NCI-H748 (cell line): Measurements from ENCODE around the gene NFIX.

Experiments used
- DNase-seq: peaks from one replicate; lab custom pipeline; 2025; ENCODE audit not compliant: unreplicated experiment; lab: John Stamatoyannopoulos, UW

Gene NFIX

DNA sequence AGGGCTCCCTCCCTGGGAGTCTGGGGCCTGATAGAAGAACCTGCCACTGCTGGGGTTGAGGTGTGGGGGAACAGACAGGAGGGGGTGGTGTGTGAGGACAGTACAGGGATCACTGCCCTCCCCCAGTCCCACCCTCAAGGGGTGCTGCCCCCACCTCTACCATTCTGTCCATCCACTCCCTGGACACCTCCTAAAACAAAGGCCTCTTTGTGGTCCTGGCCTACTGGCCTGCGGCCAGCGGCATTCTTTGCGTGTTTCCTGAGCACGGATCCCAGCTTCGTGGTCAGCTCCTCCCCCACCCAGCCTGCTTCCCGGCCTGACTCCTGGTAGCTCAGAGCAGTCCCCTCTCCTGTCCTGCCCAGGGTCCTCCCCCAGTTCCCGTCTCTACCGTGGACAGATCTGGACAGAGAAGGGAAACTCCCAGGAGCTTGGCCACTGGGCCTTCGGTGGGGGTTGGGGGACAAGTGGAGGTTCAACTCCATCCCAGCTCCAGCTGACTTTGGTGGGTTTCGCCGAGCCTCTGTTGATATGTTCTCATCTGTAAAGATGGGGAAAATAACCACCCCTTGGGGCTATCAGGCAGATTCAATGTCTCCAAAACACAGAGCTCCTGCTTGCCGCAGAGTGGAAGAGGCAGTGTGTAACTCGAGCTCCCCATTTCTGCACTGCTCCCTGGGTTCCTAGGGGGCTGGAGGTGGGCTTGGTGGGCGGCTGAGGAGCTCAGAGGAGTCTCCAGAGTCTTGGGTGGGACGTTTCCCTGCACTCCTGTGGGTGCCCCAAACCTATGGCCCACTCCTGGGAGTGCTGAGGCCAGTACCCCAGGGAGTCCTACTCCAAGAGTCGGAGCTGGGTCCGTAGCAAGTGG lies 58.7 kb downstream of the NFIX start:
- DNase-seq: no peak

DNA sequence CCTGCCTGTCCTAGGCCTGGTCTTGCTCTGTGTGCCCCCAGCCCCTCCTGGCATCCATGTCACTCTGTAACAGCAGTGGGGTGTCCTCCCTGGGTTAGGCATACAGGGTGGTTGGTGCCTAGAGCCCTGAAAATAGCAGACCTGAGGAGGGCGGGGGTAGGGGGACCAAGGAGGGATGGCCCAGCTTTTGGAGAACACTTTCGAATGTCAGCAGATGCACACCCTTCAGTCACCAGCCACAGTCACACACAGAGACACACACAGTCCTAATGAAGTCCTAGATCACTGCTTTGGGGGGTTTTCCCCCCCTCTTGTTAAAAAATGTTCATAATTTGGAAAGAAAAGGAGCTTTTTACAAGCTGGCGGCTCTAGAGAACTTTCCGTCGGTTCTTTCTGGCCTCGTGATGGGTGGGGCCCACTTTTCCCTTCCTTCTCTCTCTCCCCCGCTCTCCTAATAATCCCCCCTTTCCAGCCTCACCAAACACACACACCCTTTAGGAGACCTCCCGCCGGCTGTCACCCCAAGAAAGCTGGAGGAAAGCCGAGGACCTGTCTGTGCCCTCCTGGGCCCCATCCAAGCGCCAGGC lies 59.4 kb downstream of the NFIX start:
- DNase-seq: no peak

DNA sequence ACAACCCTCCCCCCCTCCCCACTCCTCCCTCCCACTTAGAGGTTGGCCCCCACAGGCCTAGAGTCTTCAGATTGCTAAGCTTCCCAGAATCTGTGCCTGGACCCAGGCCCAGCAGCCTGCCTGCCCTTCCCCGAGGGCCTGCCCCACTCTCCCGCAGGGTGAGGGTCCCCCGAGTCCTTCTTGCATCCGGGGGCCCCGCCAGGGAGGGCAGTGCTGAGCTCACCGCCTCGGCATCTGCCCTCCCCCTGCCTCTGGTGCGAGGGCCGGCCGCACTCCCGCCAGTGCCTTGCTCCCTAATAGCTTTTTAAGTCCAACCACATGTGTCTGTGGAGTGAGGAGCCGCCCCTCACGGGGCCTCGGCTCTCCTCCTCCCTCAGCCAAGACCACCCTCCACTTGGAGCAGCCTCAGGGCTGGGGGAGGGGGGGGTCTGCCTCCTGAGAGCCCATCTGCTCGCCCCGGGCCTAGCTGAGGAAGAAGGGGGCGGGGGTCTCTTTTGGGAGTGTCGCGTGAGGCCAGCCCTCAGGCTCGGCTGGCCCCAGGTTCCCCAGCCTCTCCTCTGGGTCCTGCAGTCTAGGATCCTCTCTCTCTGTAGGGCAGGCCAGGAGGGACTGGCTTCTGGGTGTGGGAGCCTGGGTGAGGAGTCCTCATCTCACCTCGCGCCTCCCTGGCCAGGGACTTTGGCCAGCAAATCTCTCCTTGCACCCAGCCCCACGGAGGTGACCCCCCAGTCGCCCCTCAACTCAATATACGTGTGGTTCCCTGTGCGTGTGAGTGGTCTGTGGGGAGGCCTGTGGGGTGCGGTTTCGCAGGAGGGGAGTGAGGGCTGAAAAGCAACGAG lies 60.2 kb downstream of the NFIX start:
- no peak for DNase-seq

DNA sequence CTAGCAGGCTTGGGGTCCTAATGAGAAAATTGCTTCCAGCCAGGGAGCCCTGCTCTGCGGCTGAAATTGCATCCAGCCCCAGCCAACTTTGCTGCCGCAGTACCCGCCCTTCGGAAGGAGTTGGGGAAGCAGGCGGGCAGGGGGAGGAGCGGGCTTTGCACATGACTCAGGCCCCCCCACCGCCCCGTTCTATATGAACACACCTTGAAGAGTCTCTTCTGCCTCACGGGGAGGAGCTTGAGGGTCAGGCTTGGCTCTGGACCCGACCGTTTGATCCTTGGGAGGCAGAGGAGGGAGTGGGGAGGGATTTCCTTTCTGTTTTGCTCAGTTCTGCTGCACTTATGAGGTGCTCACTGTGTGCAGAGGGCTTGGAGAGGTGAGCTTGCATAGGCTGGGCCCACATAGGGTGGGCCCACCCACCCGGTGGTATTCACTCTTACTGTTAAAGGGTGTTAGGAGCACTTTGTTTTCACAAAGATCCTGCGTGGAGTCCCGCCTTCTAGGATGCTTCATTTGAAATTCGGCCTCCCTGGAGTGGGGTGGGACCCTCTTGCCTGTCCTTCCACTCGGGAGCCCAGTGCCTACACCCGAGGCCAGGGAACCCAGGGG lies 60.9 kb downstream of the NFIX start:
- no peak for DNase-seq

DNA sequence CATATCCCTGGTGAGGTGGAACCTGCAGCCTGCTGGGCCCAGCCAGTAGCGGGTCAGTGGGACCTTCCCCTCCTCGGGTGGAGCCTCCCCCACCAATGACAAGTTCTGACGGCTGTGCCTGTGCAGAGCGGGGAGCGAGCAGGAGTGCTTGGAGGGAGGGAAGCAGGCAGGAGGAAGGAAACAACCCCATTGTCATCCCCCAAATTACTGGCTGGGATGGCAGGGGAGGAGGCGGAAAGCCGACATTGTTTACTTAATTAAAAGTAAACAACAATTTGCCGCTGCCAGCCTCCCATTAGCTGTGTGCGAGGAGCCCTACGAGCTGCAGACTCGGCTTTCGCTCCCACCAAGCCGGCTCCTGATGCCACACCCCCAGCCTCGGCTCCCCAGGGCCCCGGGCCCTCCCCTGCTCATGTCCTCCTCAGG lies 61.9 kb downstream of the NFIX start:
- peak; percentile 91 for DNase-seq

DNA sequence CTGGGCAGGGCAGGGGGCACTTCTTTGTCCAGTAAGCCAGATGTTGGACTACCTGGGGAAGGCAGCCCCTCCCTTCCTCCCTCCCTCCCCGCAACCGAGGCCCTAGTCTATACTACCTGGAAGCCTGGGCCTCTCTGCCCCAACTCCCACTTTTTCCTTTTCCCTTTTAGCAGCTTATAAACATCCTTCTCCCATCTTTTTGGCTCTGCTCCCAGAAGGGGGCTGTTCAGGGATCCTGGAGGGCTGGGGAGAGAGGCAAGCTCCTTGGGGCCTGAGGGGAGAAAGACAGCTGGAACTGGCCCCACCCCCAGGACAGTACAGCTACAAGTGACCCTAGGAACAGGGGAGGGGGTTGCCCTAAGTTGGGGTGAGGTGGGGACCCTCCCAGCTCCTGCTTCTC lies 62.5 kb downstream of the NFIX start:
- no peak for DNase-seq

DNA sequence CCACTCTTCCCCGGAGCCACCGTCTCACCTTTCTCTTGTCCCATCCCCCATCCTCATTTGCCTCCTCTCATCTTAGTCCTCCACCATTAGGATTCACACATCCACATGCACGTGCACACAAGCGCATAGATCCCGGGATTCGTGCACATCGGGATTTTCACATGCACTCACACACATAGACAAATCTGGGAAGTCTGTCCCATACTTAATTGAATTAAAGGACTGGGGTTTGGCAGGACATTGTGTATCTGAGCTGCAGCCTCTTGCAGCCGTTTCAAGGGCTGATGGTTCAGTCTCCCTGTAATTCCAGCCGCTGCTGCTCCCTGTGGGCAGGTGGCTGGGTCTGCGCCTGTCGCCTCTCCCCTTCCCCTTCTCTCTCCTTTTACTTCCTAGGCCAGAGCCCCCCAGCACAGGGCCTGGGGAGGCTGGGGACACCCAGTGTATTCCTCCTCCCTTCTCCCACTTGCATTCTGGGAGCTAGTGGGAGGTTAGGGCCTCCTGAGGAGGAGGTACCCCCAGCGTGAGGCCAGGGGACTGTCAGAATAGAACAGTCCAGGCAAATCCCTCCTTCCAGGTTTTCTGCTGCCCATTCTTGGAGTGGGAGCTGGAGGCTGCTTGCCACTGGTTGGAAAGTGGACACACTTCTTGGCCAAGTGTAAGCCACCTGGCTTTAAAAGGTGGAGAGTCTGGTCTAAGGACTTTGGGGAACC lies 63.8 kb downstream of the NFIX start:
- DNase-seq: no peak

DNA sequence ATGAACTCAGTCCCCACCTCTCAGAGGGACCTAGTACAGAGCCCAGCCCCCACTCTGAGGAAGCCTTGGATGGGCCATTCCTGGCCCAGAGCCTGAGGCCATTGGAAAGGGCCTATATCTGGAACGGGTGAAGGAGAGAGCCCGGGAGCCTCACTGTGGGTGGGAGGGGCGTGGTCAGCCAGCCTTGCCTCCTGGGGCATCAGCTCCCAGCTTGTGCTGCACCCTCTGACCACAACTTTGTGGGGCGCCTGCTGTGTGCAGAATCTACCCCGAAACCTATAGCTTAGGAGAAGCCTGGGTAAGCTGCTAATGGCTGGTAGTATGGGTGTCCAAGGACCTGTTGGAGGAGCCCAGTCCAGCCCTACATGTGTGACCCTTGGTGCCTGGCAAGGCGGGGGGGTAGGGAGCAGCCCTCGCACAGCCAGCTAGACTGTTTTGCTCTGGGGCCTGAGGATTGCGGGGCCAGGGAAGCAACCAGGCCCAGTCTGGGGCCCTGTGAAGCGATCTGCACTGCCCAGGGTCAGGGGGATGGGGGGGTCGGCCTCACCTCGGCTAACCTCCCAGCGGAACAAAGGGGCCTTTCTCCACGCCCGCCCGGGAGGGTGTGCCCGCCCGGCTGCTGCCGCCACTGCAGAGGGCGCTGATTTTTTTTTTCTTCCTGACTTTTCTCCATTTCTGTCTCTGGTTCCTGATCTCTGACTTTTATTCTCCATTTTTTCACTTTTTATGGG lies 65.1 kb downstream of the NFIX start:
- DNase-seq: peak; percentile 44

DNA sequence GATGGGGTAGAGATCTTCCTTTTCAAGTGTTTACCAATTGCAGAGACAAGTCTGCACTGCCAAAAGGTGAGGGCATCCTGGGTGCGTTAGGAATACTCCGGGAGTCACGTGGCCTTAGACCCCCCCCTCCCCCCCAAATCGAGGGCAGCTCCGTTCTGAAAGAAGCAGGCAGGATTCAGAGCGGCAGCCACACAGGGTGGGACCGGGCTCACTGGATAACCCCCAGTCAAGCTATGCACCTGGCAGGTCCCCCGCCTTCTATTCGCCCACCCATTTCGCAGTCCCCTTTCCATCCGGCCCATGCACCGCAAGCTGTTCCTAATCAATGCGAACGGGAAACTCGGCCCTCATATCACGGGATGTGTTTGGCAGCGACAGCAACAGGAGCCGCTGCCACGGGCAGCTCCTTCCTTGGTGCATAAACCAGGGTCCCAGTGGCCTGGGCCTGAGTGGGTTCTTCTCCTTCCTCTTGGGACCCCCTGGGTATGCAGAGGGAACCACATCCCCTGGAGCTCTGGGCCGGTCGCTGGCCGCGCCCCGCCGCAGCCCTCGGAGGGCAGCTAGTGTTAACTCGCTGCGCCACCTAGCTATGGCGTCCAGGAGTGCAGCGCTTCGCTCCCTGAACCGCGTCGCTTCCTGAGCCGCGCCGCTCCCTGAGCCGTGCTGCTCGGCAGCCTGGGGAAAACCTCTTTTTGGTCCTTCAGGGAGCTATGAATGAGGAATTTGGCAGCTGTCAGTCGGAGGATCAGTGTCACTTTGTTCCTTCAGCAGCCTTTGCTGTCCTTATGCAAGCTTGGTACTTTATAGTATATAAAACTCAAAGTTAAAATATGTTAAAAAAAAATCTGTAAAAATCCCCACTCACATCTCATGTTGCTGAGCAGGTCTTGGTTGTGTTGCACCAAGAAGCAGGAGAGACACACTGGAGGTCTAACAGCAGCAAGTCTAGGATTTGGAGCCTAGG lies 66.0 kb downstream of the NFIX start:
- peak; percentile 78 for DNase-seq

DNA sequence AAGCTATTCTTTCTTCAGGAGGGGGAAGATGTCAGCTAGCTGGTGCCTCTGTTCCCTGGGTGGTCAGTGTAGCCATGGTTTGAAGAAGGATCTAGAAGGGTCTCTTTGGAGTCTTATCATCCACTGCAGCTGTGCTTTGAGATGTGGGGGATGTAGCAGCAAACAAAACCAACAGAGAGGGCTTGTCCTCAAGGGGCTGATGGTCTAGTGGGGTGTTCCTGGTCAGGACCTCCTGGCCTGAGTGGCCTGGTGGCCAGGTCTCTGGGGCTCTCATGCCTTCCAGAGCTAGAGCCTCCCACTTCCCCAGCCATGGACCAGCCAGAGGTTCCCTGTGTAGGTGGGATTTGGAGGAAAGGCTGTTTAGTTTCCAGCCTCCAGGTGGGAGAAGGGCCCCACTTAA lies 67.0 kb downstream of the NFIX start:
- DNase-seq: no peak

DNA sequence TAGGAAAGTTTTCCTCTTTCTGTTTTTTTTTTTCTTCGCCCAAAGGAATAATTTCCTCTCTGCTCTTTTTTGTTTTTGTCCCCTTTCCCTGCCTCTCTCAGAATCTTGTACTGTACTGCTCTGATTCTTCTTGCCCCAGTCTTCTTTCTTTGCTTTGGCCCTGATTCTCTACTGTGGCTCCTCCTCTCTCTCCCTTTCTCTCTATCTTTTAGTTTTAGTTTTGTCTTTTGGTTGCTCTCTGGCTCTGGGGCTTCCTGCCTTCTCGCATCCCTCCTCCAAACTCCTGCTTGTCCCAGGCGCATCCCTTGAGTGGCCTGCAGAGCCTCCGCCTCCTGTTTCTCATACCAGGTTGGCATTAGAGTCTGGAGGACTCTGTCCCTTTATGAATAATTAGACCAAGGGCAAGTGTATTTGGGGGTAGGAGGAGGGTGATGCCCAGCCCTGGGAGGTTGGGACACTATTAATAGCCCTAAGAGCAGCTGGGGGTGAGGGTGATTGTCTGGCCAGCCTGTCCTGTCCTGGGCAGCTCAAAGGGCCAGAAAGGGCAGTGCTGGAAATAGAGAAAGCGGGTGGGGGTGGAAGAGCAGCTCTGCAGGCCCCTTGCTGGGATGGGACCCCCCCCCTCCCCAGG lies 68.3 kb downstream of the NFIX start:
- no peak for DNase-seq

DNA sequence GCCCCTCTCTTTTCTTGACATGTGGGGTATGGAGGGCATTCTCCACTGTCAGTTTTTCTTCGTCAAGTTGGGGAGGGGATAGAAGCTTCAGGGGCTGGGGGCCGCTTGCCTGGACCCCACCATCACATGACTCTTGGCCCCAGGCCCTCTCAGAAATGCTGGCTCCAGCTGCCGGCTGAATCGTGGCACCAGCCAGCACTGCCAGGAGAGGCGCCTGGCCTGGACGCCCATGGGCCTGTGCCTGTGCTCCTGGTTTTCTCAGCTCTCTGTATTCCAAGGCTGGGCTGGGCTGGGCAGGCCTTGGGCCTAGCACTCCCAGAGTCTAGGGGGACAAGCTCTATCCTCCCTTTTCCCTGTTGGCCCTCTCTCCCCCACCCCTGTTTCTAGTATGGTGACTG lies 68.8 kb downstream of the NFIX start:
- no peak for DNase-seq

DNA sequence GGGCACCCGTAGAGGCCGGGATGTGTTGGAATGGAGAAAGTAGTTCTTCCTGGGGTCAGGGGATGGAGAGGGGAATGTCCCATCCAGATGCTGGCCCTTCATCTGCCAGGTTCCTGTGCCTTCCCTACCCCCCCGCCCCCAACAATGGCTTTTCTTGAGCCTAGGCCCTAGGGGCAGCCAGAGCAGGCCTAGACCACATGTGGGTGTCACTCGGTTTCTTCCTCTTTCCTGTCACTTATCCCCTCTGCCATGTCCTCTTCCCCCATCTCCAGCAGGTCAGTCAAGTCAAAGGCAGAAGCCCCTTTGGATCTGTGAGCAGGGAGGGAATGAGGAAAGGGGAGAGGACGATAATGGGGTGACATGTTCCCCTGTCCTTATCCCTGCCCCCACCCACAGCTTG lies 71.0 kb downstream of the NFIX start:
- no peak for DNase-seq

DNA sequence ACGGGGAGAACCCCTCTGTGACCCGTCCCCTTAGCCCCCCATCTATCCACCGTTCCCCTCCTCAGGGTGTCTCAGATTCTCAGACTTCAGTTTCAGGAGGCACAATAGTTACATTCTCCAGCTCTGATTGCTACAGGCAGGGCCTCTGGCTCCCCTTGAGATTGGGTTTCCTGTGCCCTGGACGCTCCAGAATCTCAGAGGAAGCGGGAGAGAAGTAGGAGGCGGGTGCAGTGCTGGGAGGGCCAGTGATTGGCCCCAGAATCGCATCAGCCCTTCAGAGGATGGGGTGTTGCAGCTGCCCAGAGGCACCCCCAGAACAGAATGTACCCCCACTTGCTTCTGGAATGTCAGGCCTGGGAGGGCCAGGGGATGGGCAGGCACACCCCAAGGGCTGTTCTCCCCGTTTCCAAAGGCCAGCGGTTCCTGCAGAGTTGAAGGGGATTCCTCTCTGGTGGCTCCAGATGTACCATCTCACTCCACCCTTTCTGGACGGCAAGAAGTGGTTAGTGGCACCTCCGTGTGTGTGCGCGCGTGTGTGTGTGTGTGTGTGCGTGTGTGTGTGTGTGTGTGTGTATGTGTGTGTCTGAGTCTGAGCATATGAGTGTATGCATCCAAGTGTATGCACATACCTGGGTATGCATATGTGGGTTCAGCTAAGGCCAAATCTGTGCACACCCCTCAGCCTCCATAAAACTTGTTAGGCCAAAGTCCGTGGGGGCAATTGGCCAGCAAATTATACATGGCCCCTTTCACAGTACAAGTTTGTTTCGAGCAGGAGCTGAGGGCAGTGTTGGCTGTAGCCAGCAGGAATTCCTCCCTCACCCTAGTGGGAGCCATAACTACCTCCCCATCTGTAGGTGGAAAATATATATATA lies 71.9 kb downstream of the NFIX start:
- DNase-seq: no peak

DNA sequence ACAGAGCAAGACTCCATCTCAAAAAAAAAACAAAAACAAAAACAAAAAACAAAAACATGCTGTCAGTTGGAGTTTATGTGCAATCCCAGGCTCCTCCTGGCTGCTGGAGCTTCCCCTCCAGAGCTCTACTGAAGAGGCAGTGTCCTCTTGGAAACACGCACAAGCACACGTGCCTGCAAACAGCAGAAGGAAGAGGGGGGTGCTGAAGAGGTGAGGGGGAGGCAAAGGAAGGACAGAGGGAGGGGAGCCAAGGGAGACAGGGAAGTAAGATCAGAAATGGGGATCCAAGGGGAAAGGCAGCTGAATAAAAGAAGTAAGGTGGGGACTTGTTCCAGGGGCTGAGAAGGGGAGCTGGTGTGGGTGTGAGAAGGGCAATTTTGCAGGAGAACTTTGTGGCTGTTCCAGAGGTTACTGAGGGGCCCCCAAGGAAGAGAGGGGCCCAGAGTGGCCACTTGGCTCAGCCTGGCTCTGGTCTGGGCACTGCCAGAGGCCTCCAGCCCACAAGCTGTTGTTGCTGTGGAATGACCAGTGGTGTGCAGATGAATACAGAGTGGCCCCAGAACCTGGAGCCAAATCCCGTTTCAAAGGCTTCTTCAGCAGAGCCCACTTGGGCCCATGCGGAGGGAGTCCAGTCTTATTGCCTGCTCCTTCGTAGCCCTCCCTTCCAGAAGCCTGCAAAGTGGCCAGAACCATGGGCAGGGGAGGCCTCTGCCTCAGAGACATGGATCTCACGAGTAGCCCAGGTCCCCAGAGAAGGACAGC lies 73.0 kb downstream of the NFIX start:
- DNase-seq: no peak

DNA sequence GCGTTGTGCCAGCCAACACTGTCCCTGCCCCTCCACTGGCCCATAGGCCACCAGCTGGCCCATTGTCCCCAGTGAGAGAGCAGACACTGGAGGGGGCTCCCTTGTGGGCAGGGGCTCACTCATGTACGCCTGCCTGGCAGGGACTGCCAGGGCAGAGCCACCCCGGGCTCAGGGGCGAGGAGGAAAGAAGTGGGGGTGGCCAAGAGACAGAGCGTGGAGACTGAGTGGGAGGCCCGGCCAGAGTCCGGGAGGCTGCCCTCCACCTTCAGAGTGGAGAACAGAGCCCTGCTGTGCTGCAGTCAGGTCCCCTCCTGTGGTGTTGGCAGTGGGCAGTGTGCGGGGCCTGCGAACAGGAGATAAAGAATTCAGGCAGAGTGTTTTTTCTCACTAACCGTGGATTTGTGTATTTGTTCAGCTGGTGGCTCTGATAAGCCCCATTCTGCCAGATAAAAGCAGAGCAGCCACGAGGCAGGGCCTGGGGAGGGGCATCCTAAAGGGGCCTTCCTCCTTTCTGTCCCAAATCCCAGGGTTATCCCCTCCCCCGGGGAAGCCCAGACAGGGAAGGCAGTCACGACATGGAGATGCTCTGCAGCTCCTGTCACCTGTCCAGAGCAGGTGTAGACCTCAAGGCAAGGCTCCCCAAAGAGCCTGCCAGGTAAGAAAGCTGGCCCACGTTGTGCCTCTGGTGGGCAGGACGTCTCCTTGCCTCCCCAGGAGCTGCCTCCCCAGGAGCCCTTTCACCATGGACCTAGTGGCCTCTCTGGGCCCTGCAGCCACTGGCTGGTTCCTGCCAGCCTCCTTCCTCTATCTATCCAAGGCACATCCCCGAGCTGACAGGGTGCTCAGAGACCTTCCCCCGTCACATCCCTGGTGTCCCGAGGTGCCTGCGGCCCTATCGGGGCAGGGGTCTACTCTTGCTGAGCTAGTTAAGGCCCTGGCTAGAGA lies 74.4 kb downstream of the NFIX start:
- DNase-seq: no peak
